NCI-H2196 treated with DMSO at 0.1 percent for 48 hours (cell line): ENCODE data around the gene ITGAX.

Experiments used
- DNase-seq: peaks from one replicate; lab custom pipeline; 2025; ENCODE audit not compliant: unreplicated experiment; lab: John Stamatoyannopoulos, UW

ITGAX gene

GRCh38 chr16:31347445-31347844, 7.5 kb upstream of the ITGAX start:
- no peak for DNase-seq

GRCh38 chr16:31348579-31348978, 6.4 kb upstream of the ITGAX start:
- no peak for DNase-seq

DNA sequence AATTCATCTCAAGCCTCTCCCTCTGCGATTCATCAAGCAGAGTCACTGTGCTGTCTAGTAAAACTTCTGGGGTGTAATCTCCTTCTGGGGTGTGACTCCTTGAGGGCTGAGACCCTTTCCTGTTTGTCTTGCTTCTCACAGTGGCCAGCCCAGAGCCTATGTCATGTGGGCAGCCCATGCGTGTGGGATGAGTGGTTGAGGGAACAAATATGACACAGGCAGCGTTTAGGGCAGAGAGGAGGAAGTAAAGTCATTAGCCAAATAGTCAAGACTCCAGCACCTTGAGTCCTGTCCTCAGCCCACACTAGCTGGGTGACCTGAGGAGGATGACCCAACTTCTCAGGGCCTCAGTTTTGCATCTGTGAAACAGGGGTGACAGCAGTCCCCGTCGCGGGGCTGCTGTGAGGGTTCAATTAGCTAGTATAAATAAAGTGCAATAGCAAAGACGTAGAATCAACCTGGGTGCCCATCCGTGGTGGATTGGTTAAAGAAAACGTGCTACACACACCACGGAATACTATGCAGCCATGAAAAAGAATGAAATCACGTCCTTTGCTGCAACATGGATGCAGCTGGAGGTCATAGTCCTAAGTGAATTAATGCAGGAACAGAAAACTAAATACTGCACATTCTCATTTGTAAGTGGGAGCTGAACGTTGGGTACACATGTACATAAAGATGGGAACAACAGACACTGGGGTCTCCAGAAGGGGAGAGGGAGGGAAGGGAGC, 4.5 kb upstream of the ITGAX start:
- DNase-seq: no peak

DNA sequence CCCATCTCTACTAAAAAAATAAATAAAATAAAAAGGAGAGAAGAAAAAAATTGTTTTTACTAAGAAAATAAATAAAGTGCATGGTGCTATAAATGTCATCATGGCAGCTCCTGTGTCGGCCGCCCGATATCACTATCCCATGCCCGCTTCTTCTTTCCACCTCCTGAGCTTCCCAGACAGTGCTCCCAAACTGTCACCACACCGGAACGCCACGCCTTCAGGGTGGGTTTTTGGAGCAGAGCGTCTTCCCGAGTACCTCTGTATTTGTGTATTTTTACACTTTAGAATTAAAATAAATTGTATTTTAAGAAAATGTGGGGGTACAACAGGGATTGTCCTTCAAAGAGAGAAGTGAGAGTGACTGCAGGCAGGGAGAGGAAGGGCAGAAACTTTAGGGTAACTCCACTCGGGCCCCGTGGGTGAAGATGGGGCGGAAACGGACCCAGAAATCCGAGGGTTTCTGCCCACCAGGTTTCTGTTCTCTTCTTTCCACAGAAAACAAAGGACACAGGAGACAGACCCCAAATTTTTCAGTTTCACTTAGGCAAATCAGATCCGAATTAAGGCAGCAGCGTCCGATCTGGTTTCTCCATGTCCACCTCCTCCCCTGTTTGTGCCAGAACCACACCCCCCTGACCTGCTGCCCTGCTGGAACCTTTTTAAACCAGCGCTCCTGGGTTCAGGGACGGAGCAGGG, 3.6 kb upstream of the ITGAX start:
- no peak for DNase-seq

GRCh38 chr16:31351942-31352325, 3.0 kb upstream of the ITGAX start:
- DNase-seq: no peak

GRCh38 chr16:31352376-31353115, 2.4 kb upstream of the ITGAX start:
- DNase-seq: no peak

- DNase-seq: no peak
Observed at GRCh38 chr16:31355431-31356100, 590 bp downstream of the ITGAX start.

DNA sequence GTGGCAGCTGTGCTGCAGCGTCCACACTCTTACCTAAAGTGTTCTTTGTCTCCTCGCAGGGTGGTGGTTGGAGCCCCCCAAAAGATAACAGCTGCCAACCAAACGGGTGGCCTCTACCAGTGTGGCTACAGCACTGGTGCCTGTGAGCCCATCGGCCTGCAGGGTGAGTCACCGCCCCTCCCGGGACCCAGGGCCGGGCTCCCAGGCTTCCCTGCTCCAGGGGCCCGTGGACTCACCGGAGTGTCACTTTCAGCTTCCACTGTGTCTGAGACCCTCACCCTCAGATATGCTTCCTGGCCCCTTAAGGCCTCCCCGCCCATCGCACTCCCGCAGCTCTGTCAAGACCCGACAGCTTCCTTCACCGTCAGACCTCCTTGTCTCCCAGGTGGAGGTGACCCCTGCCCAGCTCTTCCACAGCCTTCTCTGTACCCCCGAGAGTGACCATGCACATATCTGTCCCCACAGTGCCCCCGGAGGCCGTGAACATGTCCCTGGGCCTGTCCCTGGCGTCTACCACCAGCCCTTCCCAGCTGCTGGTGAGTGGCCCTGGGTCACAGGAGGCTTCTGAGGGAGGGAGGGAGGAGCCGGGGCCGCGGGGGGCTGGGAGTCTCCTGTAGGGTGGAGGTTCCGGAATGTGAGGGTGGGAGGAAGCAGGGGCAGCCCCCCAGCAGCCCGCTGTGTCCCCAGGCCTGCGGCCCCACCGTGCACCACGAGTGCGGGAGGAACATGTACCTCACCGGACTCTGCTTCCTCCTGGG, 1.8 kb downstream of the ITGAX start:
- DNase-seq: no peak

DNA sequence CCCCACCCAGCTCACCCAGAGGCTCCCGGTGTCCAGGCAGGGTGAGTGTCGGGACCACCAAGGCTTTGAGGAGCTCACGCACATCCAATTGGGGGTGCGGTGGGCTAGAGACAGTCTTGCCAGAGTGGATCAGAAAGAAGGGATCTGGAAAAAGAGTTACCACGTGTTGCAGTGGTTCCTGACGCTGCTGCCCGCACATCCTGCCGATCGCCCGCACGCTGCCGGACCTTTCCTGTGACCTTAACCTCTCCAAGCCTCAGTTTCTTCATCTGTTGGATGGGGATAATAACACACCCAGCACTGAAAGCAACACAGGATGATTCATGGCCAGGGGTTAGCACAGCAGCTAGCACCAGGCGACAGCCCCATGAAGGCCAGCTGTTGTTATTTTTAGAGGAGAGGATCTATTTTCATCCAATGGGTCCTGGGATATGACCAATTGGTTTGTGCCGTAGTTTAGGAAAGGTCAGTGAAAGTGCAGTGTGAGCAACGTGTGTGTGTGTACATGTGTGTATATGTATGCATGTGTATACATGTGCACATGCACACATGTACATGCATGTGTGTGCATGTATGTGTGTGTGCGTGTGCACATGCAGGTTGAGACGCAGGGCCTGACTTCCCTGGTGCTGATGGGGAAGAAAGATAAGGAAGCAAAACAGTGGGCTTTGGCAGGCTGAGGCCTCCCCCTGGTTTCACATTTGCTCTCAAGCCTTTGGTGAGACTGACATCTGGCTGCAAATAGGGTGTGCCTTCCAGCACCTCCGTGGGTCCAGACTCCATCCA, 2.5 kb downstream of the ITGAX start:
- no peak for DNase-seq

DNA sequence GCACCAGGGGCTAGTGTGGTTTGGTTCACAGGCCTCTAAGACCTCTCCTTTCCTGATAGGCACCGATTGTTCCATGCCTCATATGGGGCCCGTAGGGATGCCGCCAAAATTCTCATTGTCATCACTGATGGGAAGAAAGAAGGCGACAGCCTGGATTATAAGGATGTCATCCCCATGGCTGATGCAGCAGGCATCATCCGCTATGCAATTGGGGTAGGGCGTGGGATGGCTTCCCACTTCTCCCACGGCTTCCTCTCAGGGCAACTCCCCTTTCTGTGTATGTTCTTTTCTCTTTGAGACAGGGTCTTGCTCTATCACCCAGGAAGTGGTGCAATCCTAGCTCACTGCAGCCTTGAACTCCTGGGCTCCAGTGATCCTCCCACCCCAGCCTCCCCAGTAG, 5.3 kb downstream of the ITGAX start:
- DNase-seq: no peak

DNA sequence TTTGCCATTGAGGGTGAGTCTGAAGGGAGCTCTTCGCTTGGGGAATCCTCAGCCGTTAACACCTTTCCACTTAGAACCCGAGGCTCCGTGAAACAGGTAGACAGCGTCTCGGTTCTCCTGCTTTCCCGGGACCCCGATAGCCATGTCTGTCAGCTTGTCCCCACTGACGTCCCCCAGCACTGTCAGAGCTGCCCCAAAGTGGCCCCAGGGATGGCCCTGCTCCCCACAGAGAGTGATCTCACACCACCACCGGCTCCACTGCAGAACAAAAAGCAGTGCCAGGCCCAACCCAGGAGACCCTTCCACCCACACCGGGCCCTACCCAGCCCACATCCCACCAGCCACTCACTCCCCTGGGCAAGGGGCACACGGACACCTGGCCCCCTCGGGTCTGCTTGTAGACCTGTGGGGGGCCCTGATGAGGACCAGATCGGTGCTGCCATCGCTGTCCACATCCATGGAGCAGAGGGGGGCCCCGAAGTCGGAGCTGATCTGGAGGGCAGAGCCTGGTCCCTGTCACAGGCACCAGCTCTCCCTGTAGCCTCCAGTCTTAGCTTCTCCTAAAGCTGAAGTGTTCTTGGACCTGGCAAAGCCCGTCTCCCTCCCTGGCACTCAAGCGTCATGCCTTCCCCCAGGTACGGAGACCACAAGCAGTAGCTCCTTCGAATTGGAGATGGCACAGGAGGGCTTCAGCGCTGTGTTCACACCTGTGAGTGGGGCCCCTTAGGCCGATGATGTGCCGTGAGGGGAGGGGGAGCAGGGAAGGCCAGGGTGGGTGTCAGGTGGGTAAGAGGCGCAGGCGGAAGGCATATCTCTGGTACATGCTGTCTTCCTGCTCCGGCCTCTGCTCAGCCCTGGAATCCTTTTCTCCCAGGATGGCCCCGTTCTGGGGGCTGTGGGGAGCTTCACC, 6.5 kb downstream of the ITGAX start:
- DNase-seq: no peak

DNA sequence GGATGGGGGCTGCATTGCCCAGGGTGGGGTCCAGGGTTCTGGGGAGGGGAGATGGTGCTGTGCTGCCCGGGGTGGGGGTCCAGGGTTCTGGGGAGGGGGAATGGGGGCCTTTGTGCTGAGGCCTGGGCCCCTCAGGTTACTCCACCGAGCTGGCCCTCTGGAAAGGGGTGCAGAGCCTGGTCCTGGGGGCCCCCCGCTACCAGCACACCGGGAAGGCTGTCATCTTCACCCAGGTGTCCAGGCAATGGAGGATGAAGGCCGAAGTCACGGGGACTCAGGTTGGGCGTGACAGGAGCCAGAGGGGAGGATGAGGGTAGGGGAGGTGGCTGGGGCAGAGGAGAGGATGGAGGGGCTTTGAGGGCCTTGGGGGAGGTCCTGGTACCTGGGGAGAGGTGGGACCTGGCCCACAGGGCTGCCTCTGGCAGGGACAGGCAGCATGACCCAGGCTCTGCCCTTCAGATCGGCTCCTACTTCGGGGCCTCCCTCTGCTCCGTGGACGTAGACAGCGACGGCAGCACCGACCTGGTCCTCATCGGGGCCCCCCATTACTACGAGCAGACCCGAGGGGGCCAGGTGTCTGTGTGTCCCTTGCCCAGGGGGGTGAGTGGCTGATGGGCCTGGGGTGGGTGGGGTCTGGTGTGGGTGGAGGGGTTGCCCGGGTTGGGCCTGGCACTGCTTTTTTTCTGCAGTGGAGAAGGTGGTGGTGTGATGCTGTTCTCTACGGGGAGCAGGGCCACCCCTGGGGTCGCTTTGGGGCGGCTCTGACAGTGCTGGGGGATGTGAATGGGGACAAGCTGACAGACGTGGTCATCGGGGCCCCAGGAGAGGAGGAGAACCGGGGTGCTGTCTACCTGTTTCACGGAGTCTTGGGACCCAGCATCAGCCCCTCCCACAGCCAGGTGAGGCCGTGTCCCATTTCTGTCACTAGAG, 7.8 kb downstream of the ITGAX start:
- no peak for DNase-seq

GRCh38 chr16:31363721-31364120, 8.7 kb downstream of the ITGAX start:
- DNase-seq: no peak

DNA sequence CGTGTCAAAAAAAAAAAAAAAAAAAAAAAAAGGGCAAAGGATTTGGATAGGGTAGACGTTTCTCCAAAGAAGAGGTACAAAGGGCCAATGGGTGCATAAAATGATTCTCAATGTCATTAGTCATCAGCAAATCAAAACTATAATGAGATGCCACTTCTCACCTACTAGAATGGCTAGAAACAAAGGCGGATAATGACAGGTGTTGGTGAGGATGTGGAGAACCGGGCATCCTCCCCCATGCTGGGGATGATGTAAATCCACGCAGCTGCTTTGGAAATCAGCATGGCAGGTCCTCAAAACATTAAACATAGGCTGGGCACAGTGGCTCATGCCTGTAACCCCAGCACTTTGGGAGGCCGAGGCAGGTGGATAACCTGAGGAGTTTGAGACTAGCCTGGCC, 9.4 kb downstream of the ITGAX start:
- DNase-seq: no peak

DNA sequence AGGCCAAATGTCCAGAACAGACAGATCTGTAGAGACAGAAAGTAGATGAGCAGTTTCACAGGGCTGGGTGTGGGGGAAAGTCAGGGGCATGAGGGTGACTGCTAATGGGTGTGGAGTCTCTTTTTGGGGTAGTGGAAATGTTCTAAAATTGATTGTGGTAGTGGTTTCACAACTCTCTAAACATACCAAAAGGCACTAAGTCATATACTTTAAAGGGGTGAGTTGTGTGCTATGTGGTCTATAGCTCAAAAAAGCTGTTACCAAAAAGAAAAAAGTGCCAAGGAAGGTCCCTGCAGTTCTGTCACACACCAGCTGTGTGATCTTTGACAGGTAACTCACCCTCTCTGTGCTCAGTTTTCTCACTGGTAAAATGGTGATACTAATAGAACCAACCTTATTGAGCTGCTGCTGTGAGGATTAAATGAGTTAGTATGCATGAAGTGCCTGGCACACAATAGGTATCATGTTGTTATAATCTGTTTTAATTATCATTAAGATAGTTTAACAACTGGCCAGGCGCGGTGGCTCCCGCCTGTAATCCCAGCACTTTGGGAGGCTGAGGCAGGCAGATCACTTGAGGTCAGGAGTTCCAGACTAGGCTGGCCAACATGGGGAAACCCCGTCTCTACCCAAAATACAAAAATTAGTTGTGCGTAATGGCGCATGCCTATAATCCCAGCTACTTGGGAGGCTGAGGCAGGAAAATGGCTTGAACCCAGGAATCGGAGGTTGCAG, 10.3 kb downstream of the ITGAX start:
- no peak for DNase-seq

- no peak for DNase-seq
Observed at GRCh38 chr16:31367853-31368252, 12.9 kb downstream of the ITGAX start.

DNA sequence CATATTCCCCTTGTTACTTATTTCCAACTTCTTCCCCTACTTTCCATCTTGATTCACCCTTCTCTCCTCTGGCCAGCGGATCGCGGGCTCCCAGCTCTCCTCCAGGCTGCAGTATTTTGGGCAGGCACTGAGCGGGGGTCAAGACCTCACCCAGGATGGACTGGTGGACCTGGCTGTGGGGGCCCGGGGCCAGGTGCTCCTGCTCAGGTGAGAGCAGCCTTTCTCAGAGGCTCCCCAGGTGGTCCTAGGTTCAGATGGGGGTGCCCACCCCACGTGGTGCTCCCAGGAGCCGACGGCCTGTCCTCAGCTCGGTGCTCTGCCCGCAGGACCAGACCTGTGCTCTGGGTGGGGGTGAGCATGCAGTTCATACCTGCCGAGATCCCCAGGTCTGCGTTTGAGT, 16.0 kb downstream of the ITGAX start:
- no peak for DNase-seq
